H1 (cell line): Measurements from ENCODE around the gene TRIM65. TPM values are rescaled to one million over a fixed set of nuclear protein-coding genes. Genes with fewer than 3 reads are reported as not detected.

Experiments used
- CTCF ChIA-PET: fragments of 300-600 bp; sonication (Branson Sonifier 250); formaldehyde crosslinking; loops from one replicate; lab custom pipeline; 2021; ENCODE audit not compliant: partially characterized antibody; lab: Charles Lee
- POLR2A ChIA-PET: fragments of 300-600 bp; sonication (Branson Sonifier 250); formaldehyde crosslinking; loops from one replicate; lab custom pipeline; 2021; ENCODE audit warnings: inconsistent platforms; ENCODE audit not compliant: partially characterized antibody; lab: Charles Lee
- DNase-seq, 2 experiments: peaks; one replicate each; pipeline versions ENCODE4 v3.0.0 to v3.0.0-alpha.2; 2010 to 2022; ENCODE audit warnings: low spot score in 2 of 2, low read depth in 1 of 2, mixed read lengths in 1 of 2
- FAIRE-seq: peaks from 2 replicates; lab custom pipeline; 2011; peaks lifted over from hg19 to GRCh38; lab: Jason Lieb, UNC
- H2AFZ ChIP-seq: 2 replicates; pipeline ENCODE4 v1.8.1; 2012; ENCODE audit warnings: low read length, inconsistent platforms
- H2AK5ac ChIP-seq: 2 replicates; pipeline ENCODE4 v1.6.1; 2013; ENCODE audit warnings: low read depth, low read length
- H2BK120ac ChIP-seq: replicated peaks from 2 replicates; pipeline ENCODE3; 2013; ENCODE audit warnings: low read depth, low read length, inconsistent platforms
- H2BK12ac ChIP-seq: 2 replicates; pipeline ENCODE4 v1.6.1; 2013; ENCODE audit warnings: low read depth, low read length
- H2BK15ac ChIP-seq: 2 replicates; pipeline ENCODE4 v1.6.1; 2013; ENCODE audit warnings: low read length
- H2BK20ac ChIP-seq: 2 replicates; pipeline ENCODE4 v1.6.1; 2013; ENCODE audit warnings: low read length
- H2BK5ac ChIP-seq: 2 replicates; pipeline ENCODE4 v1.6.1; 2013; ENCODE audit warnings: low read depth, low read length
- H3K14ac ChIP-seq: 2 replicates; pipeline ENCODE4 v1.6.1; 2013; ENCODE audit warnings: inconsistent platforms; ENCODE audit not compliant: insufficient read length
- H3K18ac ChIP-seq: 2 replicates; pipeline ENCODE4 v1.6.1; 2013; ENCODE audit warnings: low read length; ENCODE audit errors: extremely low read depth
- H3K23ac ChIP-seq: 2 replicates; pipeline ENCODE4 v1.6.1; 2013; ENCODE audit warnings: inconsistent platforms; ENCODE audit not compliant: insufficient read length
- H3K23me2 ChIP-seq: 2 replicates; pipeline ENCODE4 v1.6.1; 2013; ENCODE audit warnings: low read depth, low read length
- H3K27ac ChIP-seq: 2 replicates; pipeline ENCODE4 v1.6.1; 2011; ENCODE audit warnings: low read depth, low read length, inconsistent platforms
- H3K27me3 ChIP-seq, 4 experiments: replicated peaks in 1 of 4; 1 replicate in 1 of 4; 2 replicates in 3 of 4; pipeline versions ENCODE4 v1.6.1 to v1.8.1; 2011 to 2013; ENCODE audit warnings: low read length in 3 of 4, mild to moderate bottlenecking in 3 of 4, inconsistent platforms in 2 of 4, mixed read lengths in 2 of 4, moderate library complexity in 1 of 4; ENCODE audit not compliant: control insufficient read depth in 3 of 4, insufficient read depth in 3 of 4; ENCODE audit errors: extremely low read depth in 1 of 4
- H3K36me3 ChIP-seq, 4 experiments: 2 replicates each; pipeline versions ENCODE4 v1.6.1 to v1.8.1; 2011 to 2013; ENCODE audit warnings: mild to moderate bottlenecking in 4 of 4, low read length in 3 of 4, moderate library complexity in 2 of 4, control low read depth in 1 of 4, inconsistent platforms in 1 of 4; ENCODE audit not compliant: insufficient read depth in 4 of 4, control insufficient read depth in 2 of 4
- H3K4ac ChIP-seq: replicated peaks from 2 replicates; pipeline ENCODE3; 2013; ENCODE audit warnings: low read length, low read depth, mixed read lengths, inconsistent platforms; ENCODE audit not compliant: insufficient read length
- H3K4me1 ChIP-seq, 4 experiments: replicated peaks in 1 of 4; 1 replicate in 1 of 4; 2 replicates in 3 of 4; pipeline versions ENCODE4 v1.6.1 to v1.8.1; 2011 to 2013; ENCODE audit warnings: low read length in 3 of 4, inconsistent platforms in 2 of 4, mixed read lengths in 1 of 4; ENCODE audit not compliant: insufficient read depth in 4 of 4, control insufficient read depth in 3 of 4
- H3K4me2 ChIP-seq, 2 experiments: 2 replicates each; pipeline versions ENCODE4 v1.6.1 to v1.8.1; 2011 to 2013; ENCODE audit warnings: low read depth in 2 of 2, low read length in 2 of 2, control low read depth in 1 of 2, inconsistent platforms in 1 of 2, mild to moderate bottlenecking in 1 of 2; ENCODE audit not compliant: insufficient read depth in 1 of 2
- H3K4me3 ChIP-seq, 4 experiments: fragments of 200-600, 300-600 bp in 1 of 4; sonication (generic), shearing (Covaris generic), sonication (Bioruptor Twin) in 1 of 4; 2 replicates each; pipeline versions ENCODE4 v1.5.1 to v1.8.1; 2011 to 2016; ENCODE audit warnings: low read length in 4 of 4, low read depth in 3 of 4, control low read depth in 2 of 4, inconsistent platforms in 2 of 4, mild to moderate bottlenecking in 2 of 4, mixed read lengths in 1 of 4, moderate library complexity in 1 of 4; ENCODE audit not compliant: insufficient read depth in 2 of 4; ENCODE audit errors: extremely low read depth in 1 of 4
- H3K56ac ChIP-seq: replicated peaks from 2 replicates; pipeline ENCODE3; 2013; ENCODE audit warnings: low read depth, mild to moderate bottlenecking, mixed read lengths, low read length, inconsistent platforms; ENCODE audit not compliant: insufficient read length
- H3K79me1 ChIP-seq: 2 replicates; pipeline ENCODE4 v1.6.1; 2013; ENCODE audit warnings: low read depth, low read length, control low read depth
- H3K79me2 ChIP-seq, 2 experiments: 2 replicates each; pipeline versions ENCODE4 v1.6.1 to v1.8.1; 2012 to 2013; ENCODE audit warnings: low read length in 2 of 2, mild to moderate bottlenecking in 2 of 2, inconsistent platforms in 1 of 2; ENCODE audit not compliant: insufficient read depth in 2 of 2, control insufficient read depth in 1 of 2
- H3K9ac ChIP-seq, 4 experiments: replicated peaks in 1 of 4; 1 replicate in 1 of 4; 2 replicates in 3 of 4; pipeline versions ENCODE4 v1.6.1 to v1.8.1; 2011 to 2013; ENCODE audit warnings: low read depth in 3 of 4, low read length in 3 of 4, control low read depth in 2 of 4, mild to moderate bottlenecking in 2 of 4, moderate library complexity in 2 of 4, inconsistent platforms in 1 of 4; ENCODE audit errors: extremely low read depth in 1 of 4
- H3K9me3 ChIP-seq, 2 experiments: 2 replicates each; pipeline versions ENCODE4 v1.6.1 to v1.8.1; 2012 to 2013; ENCODE audit warnings: mild to moderate bottlenecking in 2 of 2, moderate library complexity in 2 of 2, control low read depth in 1 of 2, inconsistent platforms in 1 of 2, low read depth in 1 of 2, low read length in 1 of 2, mixed read lengths in 1 of 2; ENCODE audit not compliant: insufficient read depth in 2 of 2
- H4K20me1 ChIP-seq, 2 experiments: replicated peaks in 1 of 2; 2 replicates each; pipeline versions ENCODE3 to v1.8.1; 2011 to 2013; ENCODE audit warnings: inconsistent platforms in 2 of 2, low read length in 2 of 2, mild to moderate bottlenecking in 1 of 2; ENCODE audit not compliant: insufficient read depth in 2 of 2, control insufficient read depth in 1 of 2
- H4K5ac ChIP-seq: 2 replicates; pipeline ENCODE4 v1.6.1; 2013; ENCODE audit warnings: low read length, low read depth, mixed read lengths, inconsistent platforms; ENCODE audit not compliant: insufficient read length
- H4K8ac ChIP-seq: 2 replicates; pipeline ENCODE4 v1.8.0; 2013; ENCODE audit warnings: mild to moderate bottlenecking, moderate library complexity, low read length, inconsistent platforms; ENCODE audit not compliant: insufficient read depth; ENCODE audit errors: extremely low read depth
- H4K91ac ChIP-seq: replicated peaks from 2 replicates; pipeline ENCODE3; 2013; ENCODE audit warnings: low read length, mixed read lengths, inconsistent platforms; ENCODE audit not compliant: insufficient read length
- CBX5 ChIP-seq: fragments of 300-800, 300-1000 bp; sonication (generic); IDR thresholded peaks from 2 replicates; pipeline ENCODE4 v1.7.1; 2016; ENCODE audit warnings: antibody characterized with exemption, low read length, low read depth
- CBX8 ChIP-seq: fragments of 300-800, 300-1000 bp; sonication (generic); IDR thresholded peaks from 2 replicates; pipeline ENCODE4 v1.7.1; 2016; ENCODE audit warnings: low read depth, low read length, borderline replicate concordance
- FOSL1 ChIP-seq: IDR thresholded peaks from 2 replicates; pipeline ENCODE4 v1.6.1; 2011; ENCODE audit warnings: mild to moderate bottlenecking, low read depth, low read length, moderate library complexity; ENCODE audit not compliant: insufficient read depth
- GTF2F1 ChIP-seq: IDR thresholded peaks from 2 replicates; pipeline ENCODE4 v1.6.1; 2012; ENCODE audit warnings: low read depth, low read length, improper control_type of control experiment, borderline replicate concordance
- RXRA ChIP-seq: IDR thresholded peaks from 2 replicates; pipeline ENCODE4 v1.6.1; 2011; ENCODE audit warnings: low read depth, mild to moderate bottlenecking, low read length, moderate library complexity; ENCODE audit not compliant: insufficient read depth
- ZNF274 ChIP-seq: IDR thresholded peaks from 2 replicates; pipeline ENCODE4 v1.7.0; 2012; ENCODE audit warnings: low read length, borderline replicate concordance; ENCODE audit errors: extremely low read depth
- whole genome bisulfite sequencing, 2 experiments: shearing (Covaris generic) in 1 of 2; methylation state at CpG; one replicate each; pipeline versions ENCODE4 v1.1.6 to v1.1.7; 2013 to 2015; ENCODE audit warnings: low lambda C conversion rate in 2 of 2, mixed read lengths in 2 of 2, inconsistent platforms in 1 of 2, low coverage in 1 of 2, missing lambda C conversion rate in 1 of 2; ENCODE audit not compliant: insufficient replicate concordance in 2 of 2, insufficient coverage in 1 of 2, insufficient read length in 1 of 2; ENCODE audit errors: extremely low coverage in 1 of 2, missing lambda C conversion rate in 1 of 2; 5-methylcytosine and 5-hydroxymethylcytosine counted together
- polyA plus RNA-seq, 7 experiments: library from polyadenylated mRNA; depleted of rRNA in 3 of 7; stranded (reverse) in 5 of 7; unstranded in 2 of 7; fragments of >200 nt in 5 of 7; fragments of 200-250 nt in 2 of 7; gene quantifications; 1 replicate in 5 of 7; 2 replicates in 1 of 7; 4 replicates in 1 of 7; pipeline versions ENCODE4 v1.2.1 to v1.2.3, GENCODE V29; 2011 to 2013; ENCODE audit warnings: missing spikeins in 2 of 7, mixed read lengths in 2 of 7
- total RNA-seq: library from RNA; stranded (reverse); fragmentation: NEBNext Ultra II Directional; extraction: Animal tissue kit (Norgen Biotek cat#: 25700); gene quantifications from 2 replicates; pipeline ENCODE4 v1.2.1, GENCODE V29; 2021

The TRIM65 gene
- total and polyA plus RNA-seq, 2 of the 8 experiments (the other 6 are each of a cell fraction or from before 2014, with no cell fraction given) = 21.2 to 48.6 TPM

DNA sequence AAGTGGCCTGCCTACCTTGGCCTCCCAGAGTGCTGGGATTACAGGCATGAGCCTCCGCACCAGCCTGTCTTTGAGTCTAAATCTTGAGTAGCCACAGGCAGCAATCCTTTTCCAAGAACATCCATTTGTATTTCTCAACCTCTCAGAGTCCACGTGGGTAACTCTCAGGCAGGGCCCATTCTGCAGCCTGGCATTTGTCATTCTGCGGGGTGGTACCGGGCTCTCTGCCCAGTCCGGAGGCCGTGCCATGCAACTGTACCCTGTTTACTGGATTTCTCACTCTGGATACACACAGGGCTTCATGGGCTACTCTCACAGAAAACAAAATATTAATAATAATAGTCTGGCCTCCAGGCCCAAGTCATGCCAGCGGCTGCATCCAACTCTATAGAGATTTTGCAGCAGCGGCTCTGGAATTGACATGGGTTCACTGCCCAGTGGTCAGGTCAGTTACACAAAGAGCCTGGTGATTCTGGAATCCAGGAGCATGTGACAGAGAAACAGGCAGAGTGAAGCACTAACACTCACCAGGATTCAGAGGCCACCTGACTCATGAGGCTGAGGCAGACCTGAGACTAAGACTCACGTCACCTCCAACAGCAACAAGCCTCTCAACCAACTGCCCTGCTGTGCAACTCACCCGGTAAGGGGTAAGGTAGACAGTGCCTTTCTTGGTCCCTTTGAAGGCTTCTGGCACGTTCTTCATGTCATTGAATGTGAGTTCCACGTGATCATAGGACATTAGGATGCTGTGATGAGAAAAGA is 45.6 kb downstream of the TRIM65 start:
- Histone ChIP-seq H2BK12ac (no peak overlapping the region), H2BK120ac (no peak overlapping the region), H3K9me3 (no peaks in the 10 kb centered on the region), H2AFZ (no peak overlapping the region), H3K79me2 (peaks cover 3 to 9% of the 10 kb centered on the region in 2 experiments; a peak in 3 of 4 replicates), H3K14ac (no peak overlapping the region), H3K56ac (no peak overlapping the region), H3K4me3 (no peak overlapping the region), H3K4me1 (peaks cover 0 to 7% (median 2%) of the 10 kb centered on the region in 4 experiments; a peak in 4 of 7 replicates), H3K4ac (no peak overlapping the region), H2AK5ac (no peak overlapping the region), H2BK15ac (no peak overlapping the region), H3K4me2 (no peak overlapping the region), H4K20me1 (peaks cover 4 to 5% of the 10 kb centered on the region in 2 experiments), H3K27me3 (no peaks in the 10 kb centered on the region), H4K91ac (no peak overlapping the region), H3K23me2 (peaks cover 3% of the 10 kb centered on the region), H2BK20ac (no peak overlapping the region), H4K5ac (no peak overlapping the region), H3K18ac (no peak overlapping the region), H4K8ac (no peak overlapping the region), H3K79me1 (peaks cover 10% of the 10 kb centered on the region; the same call in 1 of the 2 replicates), H3K36me3 (peaks cover 7 to 36% (median 27%) of the 10 kb centered on the region in 4 experiments), H2BK5ac (no peak overlapping the region), H3K27ac (no peak overlapping the region), H3K23ac (no peak overlapping the region), H3K9ac (no peak overlapping the region)
- FAIRE-seq = no peak
- no peak for TF ChIP-seq GTF2F1
- TF ChIP-seq CBX5 = no peak
- TF ChIP-seq FOSL1 = no peak
- TF ChIP-seq RXRA = no peak
- TF ChIP-seq CBX8 = no peak
- TF ChIP-seq ZNF274 = no peak
- POLR2A ChIA-PET = interaction anchor here (2.3 kb wide), 1 partner anchor 71 kb away, joined by 7 read pairs; no protein-coding TSS in a partner anchor
- DNase-seq = no peak
- WGBS, 2 experiments = 95% methylated on average over 12 of the region's 12 CpGs; no CpG with 5 or more reads in 1 of the 2 experiments
- CTCF ChIA-PET = interaction anchor here (1.0 to 27.2 kb wide), 5 partner anchors 8 to 195 kb away, joined by 3 to 563 read pairs (median 63); partner anchors contain the start of genes TRIM47 and WBP2
